Vagina (tissue), 2 donors: ENCODE measurements around the gene RUFY2. TPM values are rescaled to one million over a fixed set of nuclear protein-coding genes. Genes with fewer than 3 reads are reported as not detected.

ENCODE experiments used
- DNase-seq, 2 donors: peaks; one replicate each; pipeline ENCODE4 v3.0.0-alpha.2; 2017; ENCODE audit errors: extremely low spot score in 2 of 2
- H3K27ac ChIP-seq: fragments of 200-600 bp; sonication (generic); one replicate; pipeline ENCODE4 v1.5.1; 2019
- H3K27me3 ChIP-seq: fragments of 200-600 bp; sonication (generic); one replicate; pipeline ENCODE4 v1.5.1; 2019
- H3K36me3 ChIP-seq, 2 donors: fragments of 200-600 bp; sonication (generic); one replicate each; pipeline ENCODE4 v1.5.1; 2017 to 2019
- H3K4me1 ChIP-seq: fragments of 200-600 bp; sonication (generic); one replicate; pipeline ENCODE4 v1.5.1; 2019
- H3K4me3 ChIP-seq, 2 donors: fragments of 200-600 bp; sonication (generic); 1 replicate in 1 of 2; 2 replicates in 1 of 2; pipeline ENCODE4 v1.5.1; 2016 to 2019
- H3K9me3 ChIP-seq: fragments of 200-600 bp; sonication (generic); one replicate; pipeline ENCODE4 v1.5.1; 2019
- CTCF ChIP-seq, 3 experiments: fragments of 450-650 bp in 2 of 3; fragments of 200-600 bp in 1 of 3; sonication (generic) in 1 of 3; IDR thresholded peaks; one replicate each; pipeline ENCODE4 v1.5.1; 2017 to 2019; ENCODE audit warnings: antibody characterized with exemption in 3 of 3, mild to moderate bottlenecking in 2 of 3, moderate library complexity in 2 of 3
- POLR2A ChIP-seq, 2 donors: fragments of 450-650 bp; IDR thresholded peaks; one replicate each; pipeline ENCODE4 v1.6.1; 2017; ENCODE audit warnings: antibody characterized with exemption in 2 of 2, mild to moderate bottlenecking in 2 of 2, moderate library complexity in 2 of 2
- POLR2AphosphoS5 ChIP-seq, 2 donors: sonication (generic); formaldehyde crosslinking; IDR thresholded peaks; one replicate each; pipeline ENCODE4 v1.9.0; 2017; ENCODE audit warnings: antibody characterized with exemption in 2 of 2, mild to moderate bottlenecking in 2 of 2, low read depth in 1 of 2; ENCODE audit not compliant: insufficient read depth in 1 of 2
- intact Hi-C: fragments of 100-400 bp; cut with DNase I; formaldehyde crosslinking; loops from one replicate; pipeline ENCODE4 v1.15.1; 2023
- total RNA-seq: library from RNA; depleted of rRNA; stranded (reverse); fragments of >200 nt; gene quantifications from one replicate; pipeline ENCODE4 v1.2.3, GENCODE V29; 2016

Gene RUFY2
- total RNA-seq, 1 donor from 2014 or later, result 24.8 TPM

GRCh38 chr10:68365611-68366010 lies 41.5 kb downstream of the RUFY2 start:
- Histone ChIP-seq H3K4me1 (no peaks in the 10 kb centered on the region), H3K27me3 (no peaks in the 10 kb centered on the region), H3K4me3 (no peak overlapping the region), H3K27ac (no peak overlapping the region), H3K9me3 (no peaks in the 10 kb centered on the region), H3K36me3 (peaks cover 0 to 31% of the 10 kb centered on the region in 2 donors)
- no peak for DNase-seq
- intact Hi-C loops, result no loop called here
- no peak for TF ChIP-seq CTCF (IDR thresholded peaks at IDR 0.05)
- no peak for TF ChIP-seq POLR2AphosphoS5 (IDR thresholded peaks at IDR 0.05; ENCODE audit: insufficient read depth in 1 of 2, low read depth in 1 of 2)
- TF ChIP-seq POLR2A (IDR thresholded peaks at IDR 0.05), result no peak

- Histone ChIP-seq H3K4me1 (no peaks in the 10 kb centered on the region), H3K36me3 (peaks cover 0 to 21% of the 10 kb centered on the region in 2 donors), H3K27me3 (no peaks in the 10 kb centered on the region), H3K4me3 (no peak overlapping the region), H3K9me3 (no peaks in the 10 kb centered on the region), H3K27ac (no peak overlapping the region)
- intact Hi-C loops, result no loop called here
- no peak for DNase-seq
- no peak for TF ChIP-seq POLR2A (IDR thresholded peaks at IDR 0.05)
- TF ChIP-seq CTCF (IDR thresholded peaks at IDR 0.05), result no peak
- TF ChIP-seq POLR2AphosphoS5 (IDR thresholded peaks at IDR 0.05; ENCODE audit: insufficient read depth in 1 of 2, low read depth in 1 of 2), result no peak
These were observed 42.8 kb downstream of the RUFY2 start for GRCh38 chr10:68364101-68364886.

GRCh38 chr10:68362590-68362989 lies 44.5 kb downstream of the RUFY2 start:
- no peak overlapping the region for H3K27ac ChIP-seq
- no peak overlapping the region for H3K4me3 ChIP-seq
- H3K9me3 ChIP-seq, result no peaks in the 10 kb centered on the region
- peaks cover 0 to 21% of the 10 kb centered on the region in 2 donors for H3K36me3 ChIP-seq
- H3K27me3 ChIP-seq, result no peaks in the 10 kb centered on the region
- intact Hi-C loops, result no loop called here
- TF ChIP-seq POLR2AphosphoS5 (IDR thresholded peaks at IDR 0.05; ENCODE audit: insufficient read depth in 1 of 2, low read depth in 1 of 2), result no peak
- TF ChIP-seq CTCF (IDR thresholded peaks at IDR 0.05), result no peak
- TF ChIP-seq POLR2A (IDR thresholded peaks at IDR 0.05), result no peak
- DNase-seq, result no peak
- no peaks in the 10 kb centered on the region for H3K4me1 ChIP-seq

GRCh38 chr10:68359189-68359588 lies 47.9 kb downstream of the RUFY2 start:
- TF ChIP-seq CTCF (IDR thresholded peaks at IDR 0.05), result no peak
- TF ChIP-seq POLR2AphosphoS5 (IDR thresholded peaks at IDR 0.05; ENCODE audit: insufficient read depth in 1 of 2, low read depth in 1 of 2), result no peak
- TF ChIP-seq POLR2A (IDR thresholded peaks at IDR 0.05), result no peak
- Histone ChIP-seq H3K36me3 (peaks cover 0 to 23% of the 10 kb centered on the region in 2 donors), H3K4me3 (no peak overlapping the region), H3K27me3 (no peaks in the 10 kb centered on the region), H3K9me3 (no peaks in the 10 kb centered on the region), H3K4me1 (no peaks in the 10 kb centered on the region), H3K27ac (no peak overlapping the region)
- intact Hi-C loops, result no loop called here
- no peak for DNase-seq

- intact Hi-C loops, result no loop called here
- DNase-seq, result no peak
- no peaks in the 10 kb centered on the region for H3K27me3 ChIP-seq
- peaks cover 0 to 37% of the 10 kb centered on the region in 2 donors for H3K36me3 ChIP-seq
- H3K4me3 ChIP-seq, result no peak overlapping the region
- no peaks in the 10 kb centered on the region for H3K4me1 ChIP-seq
- H3K9me3 ChIP-seq, result no peaks in the 10 kb centered on the region
- no peak overlapping the region for H3K27ac ChIP-seq
- TF ChIP-seq POLR2A (IDR thresholded peaks at IDR 0.05) (no peak), POLR2AphosphoS5 (IDR thresholded peaks at IDR 0.05; ENCODE audit: insufficient read depth in 1 of 2, low read depth in 1 of 2) (no peak)
These were observed 53.5 kb downstream of the RUFY2 start for GRCh38 chr10:68353537-68353936.
